ENCODE measurements around the gene EXOC4. TPM values are rescaled to one million over a fixed set of nuclear protein-coding genes. Genes with fewer than 3 reads are reported as not detected.

Gene EXOC4
- total and polyA plus RNA-seq, 2 of the 8 experiments (the other 6 are each of a cell fraction or from before 2014, with no cell fraction given): 27.0 to 67.3 TPM

DNA sequence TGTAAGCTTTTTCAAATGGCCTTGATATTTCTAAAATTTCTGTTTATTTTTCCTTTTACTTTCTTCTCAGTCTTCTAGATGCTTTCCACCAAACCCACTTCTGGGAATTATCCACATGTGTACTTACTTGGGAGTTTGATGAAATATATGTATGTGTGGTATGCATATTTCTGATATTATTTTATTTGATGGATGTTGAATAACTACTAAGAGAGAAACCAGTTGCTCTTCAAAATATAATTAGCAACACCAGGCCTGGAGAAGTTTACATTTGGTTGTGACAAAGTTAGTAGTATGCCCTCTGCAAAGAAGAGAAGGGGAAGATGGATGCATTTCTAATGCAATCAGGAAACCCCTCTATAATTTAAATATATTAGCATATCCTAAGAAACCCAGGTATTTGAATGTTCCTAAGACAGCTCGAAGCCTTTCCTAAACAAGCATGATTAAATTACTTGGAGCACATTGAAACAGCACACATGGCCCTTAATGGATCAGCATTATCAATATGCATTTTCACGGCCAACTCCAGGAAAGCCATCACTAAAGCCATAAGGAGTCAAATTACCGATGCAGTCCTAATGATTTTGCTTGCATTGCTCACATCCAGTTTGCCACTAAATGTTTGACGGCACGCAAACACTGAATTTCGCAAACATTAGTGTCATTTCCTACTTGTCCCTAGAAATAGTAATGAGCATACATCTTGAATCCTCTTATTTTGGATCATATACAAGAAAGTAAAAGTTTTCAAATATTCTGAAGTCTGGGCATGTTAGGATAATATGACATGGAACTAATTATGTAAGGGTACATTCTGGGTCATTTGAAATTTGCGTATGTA is 393.8 kb downstream of the EXOC4 start (continued):
- TF ChIP-seq, protein P1, sequence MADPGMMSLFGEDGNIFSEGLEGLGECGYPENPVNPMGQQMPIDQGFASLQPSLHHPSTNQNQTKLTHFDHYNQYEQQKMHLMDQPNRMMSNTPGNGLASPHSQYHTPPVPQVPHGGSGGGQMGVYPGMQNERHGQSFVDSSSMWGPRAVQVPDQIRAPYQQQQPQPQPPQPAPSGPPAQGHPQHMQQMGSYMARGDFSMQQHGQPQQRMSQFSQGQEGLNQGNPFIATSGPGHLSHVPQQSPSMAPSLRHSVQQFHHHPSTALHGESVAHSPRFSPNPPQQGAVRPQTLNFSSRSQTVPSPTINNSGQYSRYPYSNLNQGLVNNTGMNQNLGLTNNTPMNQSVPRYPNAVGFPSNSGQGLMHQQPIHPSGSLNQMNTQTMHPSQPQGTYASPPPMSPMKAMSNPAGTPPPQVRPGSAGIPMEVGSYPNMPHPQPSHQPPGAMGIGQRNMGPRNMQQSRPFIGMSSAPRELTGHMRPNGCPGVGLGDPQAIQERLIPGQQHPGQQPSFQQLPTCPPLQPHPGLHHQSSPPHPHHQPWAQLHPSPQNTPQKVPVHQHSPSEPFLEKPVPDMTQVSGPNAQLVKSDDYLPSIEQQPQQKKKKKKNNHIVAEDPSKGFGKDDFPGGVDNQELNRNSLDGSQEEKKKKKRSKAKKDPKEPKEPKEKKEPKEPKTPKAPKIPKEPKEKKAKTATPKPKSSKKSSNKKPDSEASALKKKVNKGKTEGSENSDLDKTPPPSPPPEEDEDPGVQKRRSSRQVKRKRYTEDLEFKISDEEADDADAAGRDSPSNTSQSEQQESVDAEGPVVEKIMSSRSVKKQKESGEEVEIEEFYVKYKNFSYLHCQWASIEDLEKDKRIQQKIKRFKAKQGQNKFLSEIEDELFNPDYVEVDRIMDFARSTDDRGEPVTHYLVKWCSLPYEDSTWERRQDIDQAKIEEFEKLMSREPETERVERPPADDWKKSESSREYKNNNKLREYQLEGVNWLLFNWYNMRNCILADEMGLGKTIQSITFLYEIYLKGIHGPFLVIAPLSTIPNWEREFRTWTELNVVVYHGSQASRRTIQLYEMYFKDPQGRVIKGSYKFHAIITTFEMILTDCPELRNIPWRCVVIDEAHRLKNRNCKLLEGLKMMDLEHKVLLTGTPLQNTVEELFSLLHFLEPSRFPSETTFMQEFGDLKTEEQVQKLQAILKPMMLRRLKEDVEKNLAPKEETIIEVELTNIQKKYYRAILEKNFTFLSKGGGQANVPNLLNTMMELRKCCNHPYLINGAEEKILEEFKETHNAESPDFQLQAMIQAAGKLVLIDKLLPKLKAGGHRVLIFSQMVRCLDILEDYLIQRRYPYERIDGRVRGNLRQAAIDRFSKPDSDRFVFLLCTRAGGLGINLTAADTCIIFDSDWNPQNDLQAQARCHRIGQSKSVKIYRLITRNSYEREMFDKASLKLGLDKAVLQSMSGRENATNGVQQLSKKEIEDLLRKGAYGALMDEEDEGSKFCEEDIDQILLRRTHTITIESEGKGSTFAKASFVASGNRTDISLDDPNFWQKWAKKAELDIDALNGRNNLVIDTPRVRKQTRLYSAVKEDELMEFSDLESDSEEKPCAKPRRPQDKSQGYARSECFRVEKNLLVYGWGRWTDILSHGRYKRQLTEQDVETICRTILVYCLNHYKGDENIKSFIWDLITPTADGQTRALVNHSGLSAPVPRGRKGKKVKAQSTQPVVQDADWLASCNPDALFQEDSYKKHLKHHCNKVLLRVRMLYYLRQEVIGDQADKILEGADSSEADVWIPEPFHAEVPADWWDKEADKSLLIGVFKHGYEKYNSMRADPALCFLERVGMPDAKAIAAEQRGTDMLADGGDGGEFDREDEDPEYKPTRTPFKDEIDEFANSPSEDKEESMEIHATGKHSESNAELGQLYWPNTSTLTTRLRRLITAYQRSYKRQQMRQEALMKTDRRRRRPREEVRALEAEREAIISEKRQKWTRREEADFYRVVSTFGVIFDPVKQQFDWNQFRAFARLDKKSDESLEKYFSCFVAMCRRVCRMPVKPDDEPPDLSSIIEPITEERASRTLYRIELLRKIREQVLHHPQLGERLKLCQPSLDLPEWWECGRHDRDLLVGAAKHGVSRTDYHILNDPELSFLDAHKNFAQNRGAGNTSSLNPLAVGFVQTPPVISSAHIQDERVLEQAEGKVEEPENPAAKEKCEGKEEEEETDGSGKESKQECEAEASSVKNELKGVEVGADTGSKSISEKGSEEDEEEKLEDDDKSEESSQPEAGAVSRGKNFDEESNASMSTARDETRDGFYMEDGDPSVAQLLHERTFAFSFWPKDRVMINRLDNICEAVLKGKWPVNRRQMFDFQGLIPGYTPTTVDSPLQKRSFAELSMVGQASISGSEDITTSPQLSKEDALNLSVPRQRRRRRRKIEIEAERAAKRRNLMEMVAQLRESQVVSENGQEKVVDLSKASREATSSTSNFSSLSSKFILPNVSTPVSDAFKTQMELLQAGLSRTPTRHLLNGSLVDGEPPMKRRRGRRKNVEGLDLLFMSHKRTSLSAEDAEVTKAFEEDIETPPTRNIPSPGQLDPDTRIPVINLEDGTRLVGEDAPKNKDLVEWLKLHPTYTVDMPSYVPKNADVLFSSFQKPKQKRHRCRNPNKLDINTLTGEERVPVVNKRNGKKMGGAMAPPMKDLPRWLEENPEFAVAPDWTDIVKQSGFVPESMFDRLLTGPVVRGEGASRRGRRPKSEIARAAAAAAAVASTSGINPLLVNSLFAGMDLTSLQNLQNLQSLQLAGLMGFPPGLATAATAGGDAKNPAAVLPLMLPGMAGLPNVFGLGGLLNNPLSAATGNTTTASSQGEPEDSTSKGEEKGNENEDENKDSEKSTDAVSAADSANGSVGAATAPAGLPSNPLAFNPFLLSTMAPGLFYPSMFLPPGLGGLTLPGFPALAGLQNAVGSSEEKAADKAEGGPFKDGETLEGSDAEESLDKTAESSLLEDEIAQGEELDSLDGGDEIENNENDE (IDR thresholded peaks at IDR 0.05; ENCODE audit: insufficient replicate concordance, low read length): no peak
- TF ChIP-seq RBBP5 (IDR thresholded peaks at IDR 0.05; ENCODE audit: borderline replicate concordance, low read depth, low read length): no peak
- TF ChIP-seq HDAC2 (IDR thresholded peaks at IDR 0.05; ENCODE audit: borderline replicate concordance in 1 of 2, low read depth in 2 of 2, low read length in 2 of 2): no peak
- TF ChIP-seq MAFK (IDR thresholded peaks at IDR 0.05; ENCODE audit: low read depth, low read length): no peak
